H1 (cell line): ENCODE measurements around the gene CEMP1. TPM values are rescaled to one million over a fixed set of nuclear protein-coding genes. Genes with fewer than 3 reads are reported as not detected.

Experiments used
- ASH2L ChIP-seq: fragments of 200-600, 300-600 bp; sonication (generic); IDR thresholded peaks from one replicate; pipeline ENCODE4 v1.7.1; 2017; ENCODE audit warnings: low read length
- CEBPB ChIP-seq: IDR thresholded peaks from 2 replicates; pipeline ENCODE4 v1.6.1; 2012; ENCODE audit warnings: low read depth, low read length
- CTBP2 ChIP-seq: IDR thresholded peaks from 2 replicates; pipeline ENCODE4 v1.7.0; 2011; ENCODE audit warnings: borderline replicate concordance, mild to moderate bottlenecking, moderate library complexity, mixed read lengths, low read length; ENCODE audit not compliant: insufficient read depth, insufficient read length
- EZH2 ChIP-seq: fragments of 200-600 bp; sonication (generic); IDR thresholded peaks from 2 replicates; pipeline ENCODE4 v1.7.1; 2012; ENCODE audit warnings: low read depth, mild to moderate bottlenecking, moderate library complexity, low read length, inconsistent platforms; ENCODE audit not compliant: severe bottlenecking
- NRF1 ChIP-seq: IDR thresholded peaks from 2 replicates; pipeline ENCODE4 v1.6.1; 2011; ENCODE audit warnings: mild to moderate bottlenecking, low read depth, low read length, improper control_type of control experiment
- PHF8 ChIP-seq: fragments of 200-600 bp; sonication (generic); conservative IDR thresholded peaks from 2 replicates; pipeline ENCODE4 v1.7.1; 2012; ENCODE audit warnings: low read depth, mild to moderate bottlenecking, inconsistent platforms, low read length, moderate library complexity
- POLR2A ChIP-seq, 2 experiments: IDR thresholded peaks; 1 replicate in 1 of 2; 2 replicates in 1 of 2; pipeline ENCODE4 v1.6.1; 2011; ENCODE audit warnings: low read depth in 2 of 2, low read length in 2 of 2, mild to moderate bottlenecking in 2 of 2; ENCODE audit errors: control extremely low read depth in 1 of 2
- SAP30 ChIP-seq: fragments of 300-600 bp; sonication (generic); IDR thresholded peaks from 2 replicates; pipeline ENCODE4 v1.7.1; 2012; ENCODE audit warnings: low read length, moderate library complexity, mild to moderate bottlenecking, inconsistent platforms; ENCODE audit not compliant: insufficient read depth, insufficient replicate concordance
- SIN3A ChIP-seq, 2 experiments: IDR thresholded peaks in 1 of 2; conservative IDR thresholded peaks in 1 of 2; 2 replicates each; pipeline ENCODE4 v1.6.1; 2011 to 2012; ENCODE audit warnings: low read length in 2 of 2, improper control_type of control experiment in 1 of 2, low read depth in 1 of 2, mild to moderate bottlenecking in 1 of 2
- polyA plus RNA-seq, 7 experiments: library from polyadenylated mRNA; depleted of rRNA in 3 of 7; stranded (reverse) in 5 of 7; unstranded in 2 of 7; fragments of >200 nt in 5 of 7; fragments of 200-250 nt in 2 of 7; gene quantifications; 1 replicate in 5 of 7; 2 replicates in 1 of 7; 4 replicates in 1 of 7; pipeline versions ENCODE4 v1.2.1 to v1.2.3, GENCODE V29; 2011 to 2013; ENCODE audit warnings: missing spikeins in 2 of 7, mixed read lengths in 2 of 7
- total RNA-seq: library from RNA; stranded (reverse); fragmentation: NEBNext Ultra II Directional; extraction: Animal tissue kit (Norgen Biotek cat#: 25700); gene quantifications from 2 replicates; pipeline ENCODE4 v1.2.1, GENCODE V29; 2021
- TF ChIP-seq, protein P1 (sequence below): IDR thresholded peaks from 2 replicates; pipeline ENCODE4 v1.6.1; 2012; ENCODE audit warnings: inconsistent platforms

CEMP1 gene
- total and polyA plus RNA-seq, 2 of the 8 experiments (the other 6 are each of a cell fraction or from before 2014, with no cell fraction given) = not detected

DNA sequence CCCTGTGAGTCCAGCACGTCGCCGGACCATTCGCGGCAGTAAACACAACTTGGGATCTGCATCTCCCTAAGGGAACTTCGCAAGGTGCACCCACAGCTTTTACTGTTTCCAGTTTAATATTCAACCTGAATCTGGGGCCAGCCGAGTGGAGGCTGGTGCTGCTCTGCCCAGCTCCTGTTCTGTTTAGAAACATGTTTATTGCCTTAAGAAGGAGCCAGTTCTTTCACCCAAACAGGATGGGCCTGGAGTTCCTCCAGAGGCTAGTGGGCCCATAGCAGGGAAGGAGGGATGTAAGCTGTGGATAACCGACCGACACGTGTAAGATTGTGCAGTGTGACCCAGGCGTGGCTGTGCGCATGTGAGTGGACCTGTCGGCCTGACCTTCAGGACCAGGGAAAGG, 38.9 kb downstream of the CEMP1 start (continued):
- TF ChIP-seq SAP30 = no peak
- TF ChIP-seq, protein P1, sequence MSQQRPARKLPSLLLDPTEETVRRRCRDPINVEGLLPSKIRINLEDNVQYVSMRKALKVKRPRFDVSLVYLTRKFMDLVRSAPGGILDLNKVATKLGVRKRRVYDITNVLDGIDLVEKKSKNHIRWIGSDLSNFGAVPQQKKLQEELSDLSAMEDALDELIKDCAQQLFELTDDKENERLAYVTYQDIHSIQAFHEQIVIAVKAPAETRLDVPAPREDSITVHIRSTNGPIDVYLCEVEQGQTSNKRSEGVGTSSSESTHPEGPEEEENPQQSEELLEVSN = no peak
- no peak for TF ChIP-seq SIN3A (conservative IDR thresholded peaks at IDR 0.05 in 1 of 2, IDR thresholded peaks at IDR 0.05 in 1 of 2; ENCODE audit: low read depth in 1 of 2, low read length in 2 of 2)
- no peak for TF ChIP-seq POLR2A (IDR thresholded peaks at IDR 0.05; ENCODE audit: control extremely low read depth in 1 of 2, low read depth in 2 of 2, low read length in 2 of 2)
- TF ChIP-seq CTBP2 = no peak
- no peak for TF ChIP-seq EZH2
- TF ChIP-seq NRF1 = no peak
- no peak for TF ChIP-seq PHF8
- no peak for TF ChIP-seq ASH2L
- TF ChIP-seq CEBPB = no peak
